Neural cell (in vitro differentiated cells): ENCODE results near the gene TMEM35B. TPM values are rescaled to one million over a fixed set of nuclear protein-coding genes. Genes with fewer than 3 reads are reported as not detected.

Experiments
- H2AFZ ChIP-seq: fragments of 200-600, 300-800 bp; sonication (generic), shearing (Covaris generic); 2 replicates; pipeline ENCODE4 v1.6.0; 2014; ENCODE audit warnings: low read depth, mild to moderate bottlenecking, antibody characterized with exemption, low read length, moderate library complexity
- H3F3A ChIP-seq: fragments of 200-600 bp; shearing (Covaris generic); 2 replicates; pipeline ENCODE4 v1.6.1; 2016; ENCODE audit warnings: mild to moderate bottlenecking, moderate library complexity, mixed read lengths, antibody characterized with exemption, low read length; ENCODE audit not compliant: insufficient read depth, poor library complexity, severe bottlenecking
- H3K27ac ChIP-seq: fragments of 200-600, 300-800 bp; sonication (generic), shearing (Covaris generic); 2 replicates; pipeline ENCODE4 v1.5.1; 2014; ENCODE audit warnings: mild to moderate bottlenecking, low read length, moderate library complexity
- H3K27me3 ChIP-seq: fragments of 300-800, 200-600 bp; sonication (generic), shearing (Covaris generic); 2 replicates; pipeline ENCODE4 v1.6.0; 2014; ENCODE audit warnings: mild to moderate bottlenecking, low read depth, low read length, moderate library complexity; ENCODE audit not compliant: insufficient read depth
- H3K36me3 ChIP-seq: fragments of 300-800, 200-600 bp; sonication (generic), shearing (Covaris generic); 2 replicates; pipeline ENCODE4 v1.5.1; 2014; ENCODE audit warnings: mild to moderate bottlenecking, antibody characterized with exemption, low read length, moderate library complexity; ENCODE audit not compliant: insufficient read depth
- H3K4me2 ChIP-seq: fragments of 300-800, 200-600 bp; sonication (generic), shearing (Covaris generic); 2 replicates; pipeline ENCODE4 v1.6.0; 2014; ENCODE audit warnings: mild to moderate bottlenecking, low read length
- H3K4me3 ChIP-seq: fragments of 300-800, 200-600 bp; sonication (generic), shearing (Covaris generic); 2 replicates; pipeline ENCODE4 v1.5.1; 2014; ENCODE audit warnings: mild to moderate bottlenecking, low read length, moderate library complexity
- H3K79me2 ChIP-seq: fragments of 200-600 bp; shearing (Covaris generic); replicated peaks from 2 replicates; pipeline ENCODE4 v1.6.0; 2014; ENCODE audit warnings: mild to moderate bottlenecking, low read length, moderate library complexity; ENCODE audit not compliant: insufficient read depth
- H3K9ac ChIP-seq: fragments of 300-800, 200-600 bp; sonication (generic), shearing (Covaris generic); 2 replicates; pipeline ENCODE4 v1.6.1; 2016; ENCODE audit warnings: mild to moderate bottlenecking, low read length, mixed read lengths
- H3K9me2 ChIP-seq: fragments of 200-600 bp; shearing (Covaris generic); 2 replicates; pipeline ENCODE4 v1.6.1; 2016; ENCODE audit warnings: mild to moderate bottlenecking, low read length, mixed read lengths; ENCODE audit not compliant: insufficient read depth
- H3K9me3 ChIP-seq: fragments of 200-600, 300-800 bp; sonication (generic), shearing (Covaris generic); 2 replicates; pipeline ENCODE4 v1.6.1; 2016; ENCODE audit warnings: mild to moderate bottlenecking, mixed run types, low read length, moderate library complexity, mixed read lengths
- H4K20me1 ChIP-seq: fragments of 200-600 bp; shearing (Covaris generic); 2 replicates; pipeline ENCODE4 v1.6.1; 2016; ENCODE audit warnings: mild to moderate bottlenecking, mixed run types; ENCODE audit not compliant: insufficient read depth
- EP300 ChIP-seq: fragments of 450-650 bp; conservative IDR thresholded peaks from 2 replicates; pipeline ENCODE4 v1.6.1; 2014; ENCODE audit warnings: antibody characterized with exemption, mild to moderate bottlenecking, moderate library complexity; ENCODE audit not compliant: poor library complexity, severe bottlenecking
- EZH2 ChIP-seq: fragments of 200-600, 300-800 bp; shearing (Covaris generic), sonication (generic); IDR thresholded peaks from 2 replicates; pipeline ENCODE4 v1.6.1; 2014; ENCODE audit warnings: antibody characterized with exemption, low read length, borderline replicate concordance, mild to moderate bottlenecking; ENCODE audit not compliant: insufficient read depth, poor library complexity, severe bottlenecking
- MXI1 ChIP-seq: fragments of 450-650 bp; conservative IDR thresholded peaks from 2 replicates; pipeline ENCODE4 v1.6.1; 2014; ENCODE audit warnings: antibody characterized with exemption, mild to moderate bottlenecking; ENCODE audit not compliant: poor library complexity, severe bottlenecking
- POLR2AphosphoS5 ChIP-seq: IDR thresholded peaks from 2 replicates; pipeline ENCODE4 v1.6.1; 2012
- RAD21 ChIP-seq: fragments of 450-650 bp; conservative IDR thresholded peaks from 2 replicates; pipeline ENCODE4 v1.6.1; 2014; ENCODE audit warnings: antibody characterized with exemption, mild to moderate bottlenecking, moderate library complexity
- SMC3 ChIP-seq: fragments of 450-650 bp; conservative IDR thresholded peaks from 2 replicates; pipeline ENCODE4 v1.6.1; 2014; ENCODE audit warnings: antibody characterized with exemption, mild to moderate bottlenecking, moderate library complexity; ENCODE audit not compliant: poor library complexity
- TAF1 ChIP-seq: IDR thresholded peaks from 2 replicates; pipeline ENCODE4 v1.6.1; 2012; ENCODE audit warnings: low read depth
- polyA plus RNA-seq: library from polyadenylated mRNA; depleted of rRNA; stranded (reverse); fragments of >200 nt; gene quantifications from 2 replicates; pipeline ENCODE4 v1.2.3, GENCODE V29; 2014
- TF ChIP-seq, protein P1 (sequence below): IDR thresholded peaks from 2 replicates; pipeline ENCODE4 v1.6.1; 2012; ENCODE audit warnings: borderline replicate concordance
- TF ChIP-seq, protein P2 (sequence below): fragments of 450-650 bp; IDR thresholded peaks from 2 replicates; pipeline ENCODE4 v1.5.1; 2014; ENCODE audit warnings: antibody characterized with exemption, mild to moderate bottlenecking, moderate library complexity; ENCODE audit not compliant: poor library complexity, severe bottlenecking

Gene TMEM35B
- polyA plus RNA-seq, 1 donor from 2014 or later = 1.3 TPM

GRCh38 chr1:34980715-34981114 is 4.4 kb downstream of the TMEM35B start:
- no peak overlapping the region for H2AFZ ChIP-seq

DNA sequence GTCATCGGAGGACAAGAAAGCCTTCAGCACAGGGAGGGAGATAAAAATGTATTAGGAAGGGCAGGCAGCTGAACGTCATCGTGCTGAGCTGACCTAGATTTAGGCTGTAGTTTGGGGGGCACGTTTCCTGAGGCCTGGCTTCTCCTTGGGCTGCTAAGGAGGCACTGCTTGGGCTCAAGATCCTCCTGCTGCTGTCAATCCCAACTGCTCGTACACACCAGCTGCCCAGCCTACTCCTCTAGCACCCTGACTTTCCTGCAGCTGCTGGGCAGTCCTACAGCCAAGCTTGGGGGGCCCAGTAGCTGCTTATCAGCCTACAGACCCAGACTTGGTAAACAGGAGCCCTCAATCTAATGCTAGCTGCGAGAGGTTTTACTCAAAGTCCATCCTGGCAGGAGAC is 6.2 kb downstream of the TMEM35B start:
- Histone ChIP-seq H3K9ac (no peak overlapping the region), H3K9me3 (no peaks in the 10 kb centered on the region)

More at GRCh38 chr1:34980715-34981114, 4.4 kb downstream of the TMEM35B start:
- no peak overlapping the region for H3K4me2 ChIP-seq
- H3K4me3 ChIP-seq = no peak overlapping the region
- TF ChIP-seq TAF1 (no peak), MXI1 (no peak), POLR2AphosphoS5 (no peak), EZH2 (no peak), RAD21 (no peak), SMC3 (no peak), EP300 (no peak)
- TF ChIP-seq, protein P1, sequence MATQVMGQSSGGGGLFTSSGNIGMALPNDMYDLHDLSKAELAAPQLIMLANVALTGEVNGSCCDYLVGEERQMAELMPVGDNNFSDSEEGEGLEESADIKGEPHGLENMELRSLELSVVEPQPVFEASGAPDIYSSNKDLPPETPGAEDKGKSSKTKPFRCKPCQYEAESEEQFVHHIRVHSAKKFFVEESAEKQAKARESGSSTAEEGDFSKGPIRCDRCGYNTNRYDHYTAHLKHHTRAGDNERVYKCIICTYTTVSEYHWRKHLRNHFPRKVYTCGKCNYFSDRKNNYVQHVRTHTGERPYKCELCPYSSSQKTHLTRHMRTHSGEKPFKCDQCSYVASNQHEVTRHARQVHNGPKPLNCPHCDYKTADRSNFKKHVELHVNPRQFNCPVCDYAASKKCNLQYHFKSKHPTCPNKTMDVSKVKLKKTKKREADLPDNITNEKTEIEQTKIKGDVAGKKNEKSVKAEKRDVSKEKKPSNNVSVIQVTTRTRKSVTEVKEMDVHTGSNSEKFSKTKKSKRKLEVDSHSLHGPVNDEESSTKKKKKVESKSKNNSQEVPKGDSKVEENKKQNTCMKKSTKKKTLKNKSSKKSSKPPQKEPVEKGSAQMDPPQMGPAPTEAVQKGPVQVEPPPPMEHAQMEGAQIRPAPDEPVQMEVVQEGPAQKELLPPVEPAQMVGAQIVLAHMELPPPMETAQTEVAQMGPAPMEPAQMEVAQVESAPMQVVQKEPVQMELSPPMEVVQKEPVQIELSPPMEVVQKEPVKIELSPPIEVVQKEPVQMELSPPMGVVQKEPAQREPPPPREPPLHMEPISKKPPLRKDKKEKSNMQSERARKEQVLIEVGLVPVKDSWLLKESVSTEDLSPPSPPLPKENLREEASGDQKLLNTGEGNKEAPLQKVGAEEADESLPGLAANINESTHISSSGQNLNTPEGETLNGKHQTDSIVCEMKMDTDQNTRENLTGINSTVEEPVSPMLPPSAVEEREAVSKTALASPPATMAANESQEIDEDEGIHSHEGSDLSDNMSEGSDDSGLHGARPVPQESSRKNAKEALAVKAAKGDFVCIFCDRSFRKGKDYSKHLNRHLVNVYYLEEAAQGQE = no peak
- TF ChIP-seq, protein P2, sequence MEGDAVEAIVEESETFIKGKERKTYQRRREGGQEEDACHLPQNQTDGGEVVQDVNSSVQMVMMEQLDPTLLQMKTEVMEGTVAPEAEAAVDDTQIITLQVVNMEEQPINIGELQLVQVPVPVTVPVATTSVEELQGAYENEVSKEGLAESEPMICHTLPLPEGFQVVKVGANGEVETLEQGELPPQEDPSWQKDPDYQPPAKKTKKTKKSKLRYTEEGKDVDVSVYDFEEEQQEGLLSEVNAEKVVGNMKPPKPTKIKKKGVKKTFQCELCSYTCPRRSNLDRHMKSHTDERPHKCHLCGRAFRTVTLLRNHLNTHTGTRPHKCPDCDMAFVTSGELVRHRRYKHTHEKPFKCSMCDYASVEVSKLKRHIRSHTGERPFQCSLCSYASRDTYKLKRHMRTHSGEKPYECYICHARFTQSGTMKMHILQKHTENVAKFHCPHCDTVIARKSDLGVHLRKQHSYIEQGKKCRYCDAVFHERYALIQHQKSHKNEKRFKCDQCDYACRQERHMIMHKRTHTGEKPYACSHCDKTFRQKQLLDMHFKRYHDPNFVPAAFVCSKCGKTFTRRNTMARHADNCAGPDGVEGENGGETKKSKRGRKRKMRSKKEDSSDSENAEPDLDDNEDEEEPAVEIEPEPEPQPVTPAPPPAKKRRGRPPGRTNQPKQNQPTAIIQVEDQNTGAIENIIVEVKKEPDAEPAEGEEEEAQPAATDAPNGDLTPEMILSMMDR = no peak
- H3K27me3 ChIP-seq = no peaks in the 10 kb centered on the region
- no peaks in the 10 kb centered on the region for H3K79me2 ChIP-seq
- no peak overlapping the region for H3K27ac ChIP-seq
- H3K9me2 ChIP-seq = no peaks in the 10 kb centered on the region
- H3K9ac ChIP-seq = no peak overlapping the region
- H3F3A ChIP-seq = no peaks in the 10 kb centered on the region
- no peaks in the 10 kb centered on the region for H3K9me3 ChIP-seq
- no peaks in the 10 kb centered on the region for H3K36me3 ChIP-seq
- no peaks in the 10 kb centered on the region for H4K20me1 ChIP-seq

More for the DNA sequence above, 6.2 kb downstream of the TMEM35B start:
- Histone ChIP-seq H3K36me3 (no peaks in the 10 kb centered on the region), H3K79me2 (no peaks in the 10 kb centered on the region), H3K27ac (no peak overlapping the region), H2AFZ (no peak overlapping the region), H3K4me3 (no peak overlapping the region), H4K20me1 (no peaks in the 10 kb centered on the region), H3K4me2 (no peak overlapping the region), H3F3A (no peaks in the 10 kb centered on the region), H3K9me2 (no peaks in the 10 kb centered on the region), H3K27me3 (no peaks in the 10 kb centered on the region)
- TF ChIP-seq SMC3 (no peak), POLR2AphosphoS5 (no peak), EZH2 (no peak)
- TF ChIP-seq, protein P2 = no peak
- TF ChIP-seq, protein P1 = no peak
